ENCODE measurements around the gene OAS1. TPM values are rescaled to one million over a fixed set of nuclear protein-coding genes. Genes with fewer than 3 reads are reported as not detected.

Gene OAS1
- total and polyA plus RNA-seq, 2 donors (not counting 3 experiments of a cell fraction or from before 2014, with no cell fraction given): 5.7 to 6.4 TPM

- BruUV-seq (replicated peaks): no TSS peak
- H3K9me1 ChIP-seq (replicated peaks; ENCODE audit: control insufficient read depth, extremely low read depth, insufficient read depth, low read length): no peaks in the 10 kb centered on the region
- ChIA-PET CTCF (no interaction called here), POLR2A (no interaction called here)
- no peak overlapping the region for H3K9ac ChIP-seq (replicated peaks; ENCODE audit: extremely low read depth, insufficient read depth, low read length)
- no peak overlapping the region for H3K4me3 ChIP-seq (replicated peaks in 1 of 3; ENCODE audit: insufficient read depth in 1 of 3, low read depth in 1 of 3, low read length in 3 of 3)
- H2AFZ ChIP-seq (ENCODE audit: low read depth, low read length): no peak overlapping the region
- intact Hi-C loops (cut with micrococcal nuclease): no loop called here
- peaks cover 2 to 3% of the 10 kb centered on the region in 2 experiments for H3K27me3 ChIP-seq (ENCODE audit: control insufficient read depth in 2 of 2, insufficient read depth in 2 of 2, low read length in 2 of 2)
- TF ChIP-seq CTCF (IDR thresholded peaks at IDR 0.05; ENCODE audit: extremely low read depth in 1 of 2, insufficient read depth in 1 of 2, low read depth in 1 of 2, low read length in 2 of 2): no peak
- no peak for TF ChIP-seq FOS (IDR thresholded peaks at IDR 0.05; ENCODE audit: borderline replicate concordance, insufficient read depth, low read length)
- TF ChIP-seq GATA2 (IDR thresholded peaks at IDR 0.05; ENCODE audit: insufficient read depth, insufficient read length, low read depth, low read length): no peak
- no peak for TF ChIP-seq POLR2A (IDR thresholded peaks at IDR 0.05; ENCODE audit: low read depth, low read length)
- no peak for TF ChIP-seq MYC (IDR thresholded peaks at IDR 0.05; ENCODE audit: low read depth, low read length)
- no peak for TF ChIP-seq MAX (IDR thresholded peaks at IDR 0.05; ENCODE audit: insufficient read depth, insufficient read length)
- no peak for TF ChIP-seq EZH2 (IDR thresholded peaks at IDR 0.05; ENCODE audit: borderline replicate concordance, low read depth, low read length, severe bottlenecking)
- no peak for TF ChIP-seq JUN (IDR thresholded peaks at IDR 0.05; ENCODE audit: borderline replicate concordance, insufficient read depth, insufficient read length, low read depth)
- TF ChIP-seq POLR2AphosphoS5 (IDR thresholded peaks at IDR 0.05; ENCODE audit: insufficient read depth, low read depth, low read length): no peak
- DNase-seq (ENCODE audit: low read depth, low spot score) (no peak), FAIRE-seq (no peak)
- H3K27ac ChIP-seq (ENCODE audit: insufficient read depth, low read depth, low read length): no peak overlapping the region
- no peaks in the 10 kb centered on the region for H3K4me1 ChIP-seq (ENCODE audit: control insufficient read depth, extremely low read depth, insufficient read depth, low read length)
- no peaks in the 10 kb centered on the region for H3K36me3 ChIP-seq (ENCODE audit: control insufficient read depth in 2 of 2, extremely low read depth in 1 of 2, insufficient read depth in 2 of 2, low read length in 2 of 2)
- dilution Hi-C loops (cut with MboI; ENCODE audit: extremely low pct_ligation_motif_present, low sequenced_read_pairs): no loop called here
- no peaks in the 10 kb centered on the region for H4K20me1 ChIP-seq (replicated peaks; ENCODE audit: control insufficient read depth, extremely low read depth, insufficient read depth, low read length)
- no peaks in the 10 kb centered on the region for H3K9me3 ChIP-seq (replicated peaks; ENCODE audit: control insufficient read depth, insufficient read depth, low read length)
- H3K4me2 ChIP-seq (ENCODE audit: insufficient read depth, low read length): no peak overlapping the region
- no peaks in the 10 kb centered on the region for H3K79me2 ChIP-seq (ENCODE audit: control insufficient read depth, insufficient read depth, low read length)
These were observed 38.2 kb upstream of the OAS1 start for GRCh38 chr12:112868459-112869041.

All from endothelial cell of umbilical vein (primary cell).